ENCODE results near the gene CEBPG. TPM values are rescaled to one million over a fixed set of nuclear protein-coding genes. Genes with fewer than 3 reads are reported as not detected.

CEBPG gene
- total RNA-seq, 4 donors from 2014 or later, result 22.4 to 66.7 (median 46.9) TPM

GRCh38 chr19:33412601-33413425 lies 39.3 kb downstream of the CEBPG start:
- DNase-seq, result peak; percentile 51
- Histone ChIP-seq H3K9me3 (no peaks in the 10 kb centered on the region), H3K36me3 (no peaks in the 10 kb centered on the region), H3K27ac (no peak overlapping the region), H3K4me1 (peaks cover 0 to 9% (median 0%) of the 10 kb centered on the region in 4 donors), H3K4me3 (no peak overlapping the region), H3K27me3 (no peaks in the 10 kb centered on the region)
- in situ Hi-C loops (cut with MboI; ENCODE audit: low pct_ligation_motif_present in 1 of 4, low pct_unique_long_range_greater_than_20kb in 1 of 4, low sequenced_read_pairs in 3 of 4), result no loop called here
- intact Hi-C loops (cut with DNase I; ENCODE audit: low total_unique reads), result no loop called here
- WGBS, 2 donors (ENCODE audit: low coverage in 1 of 2), result 48 to 60% methylated on average over 1 to 18 of the region's 18 CpGs
- TF ChIP-seq CTCF (IDR thresholded peaks at IDR 0.05) (no peak), EP300 (IDR thresholded peaks at IDR 0.05; ENCODE audit: low read depth) (no peak), POLR2A (IDR thresholded peaks at IDR 0.05) (no peak), POLR2AphosphoS5 (IDR thresholded peaks at IDR 0.05) (no peak)

- Histone ChIP-seq H3K27ac (no peak overlapping the region), H3K9me3 (no peaks in the 10 kb centered on the region), H3K27me3 (no peaks in the 10 kb centered on the region), H3K4me3 (no peak overlapping the region), H3K36me3 (no peaks in the 10 kb centered on the region), H3K4me1 (peaks cover 0 to 9% (median 0%) of the 10 kb centered on the region in 4 donors)
- intact Hi-C loops (cut with DNase I; ENCODE audit: low total_unique reads), result no loop called here
- TF ChIP-seq EP300 (IDR thresholded peaks at IDR 0.05; ENCODE audit: low read depth) (no peak), POLR2A (IDR thresholded peaks at IDR 0.05) (no peak), CTCF (IDR thresholded peaks at IDR 0.05) (no peak), POLR2AphosphoS5 (IDR thresholded peaks at IDR 0.05) (no peak)
- 90% methylated on average over 13 of the region's 13 CpGs; no CpG with 5 or more reads in 1 of the 2 donors for WGBS, 2 donors (ENCODE audit: low coverage in 1 of 2)
- in situ Hi-C loops (cut with MboI; ENCODE audit: low pct_ligation_motif_present in 1 of 4, low pct_unique_long_range_greater_than_20kb in 1 of 4, low sequenced_read_pairs in 3 of 4), result no loop called here
- no peak for DNase-seq
Observed at GRCh38 chr19:33413426-33413725, 39.9 kb downstream of the CEBPG start.

- Histone ChIP-seq H3K27me3 (no peaks in the 10 kb centered on the region), H3K4me3 (no peak overlapping the region), H3K27ac (no peak overlapping the region), H3K9me3 (no peaks in the 10 kb centered on the region), H3K4me1 (peaks cover 0 to 9% (median 0%) of the 10 kb centered on the region in 4 donors), H3K36me3 (no peaks in the 10 kb centered on the region)
- in situ Hi-C loops (cut with MboI; ENCODE audit: low pct_ligation_motif_present in 1 of 4, low pct_unique_long_range_greater_than_20kb in 1 of 4, low sequenced_read_pairs in 3 of 4) (no loop called here), intact Hi-C loops (cut with DNase I; ENCODE audit: low total_unique reads) (no loop called here)
- no peak for TF ChIP-seq CTCF (IDR thresholded peaks at IDR 0.05)
- no peak for TF ChIP-seq POLR2A (IDR thresholded peaks at IDR 0.05)
- TF ChIP-seq POLR2AphosphoS5 (IDR thresholded peaks at IDR 0.05), result no peak
- no peak for TF ChIP-seq EP300 (IDR thresholded peaks at IDR 0.05; ENCODE audit: low read depth)
- DNase-seq, result no peak
- 37 to 82% methylated on average over 2 to 24 of the region's 25 CpGs for WGBS, 2 donors (ENCODE audit: low coverage in 1 of 2)
Observed at GRCh38 chr19:33413868-33414666, 40.6 kb downstream of the CEBPG start.

Data from transverse colon (tissue), 4 donors.